ENCODE measurements around the gene ACTR3.

GRCh38 chr2:113889471-113890252 is at the start of gene ACTR3:
- no peak for TF ChIP-seq STAT6 (CRISPR knock-in tag; conservative IDR thresholded peaks at IDR 0.05; ENCODE audit: low read depth)
- TF ChIP-seq ERG (CRISPR knock-in tag; IDR thresholded peaks at IDR 0.05), result no peak
- TF ChIP-seq CTCF (IDR thresholded peaks at IDR 0.05), result no peak
- TF ChIP-seq PREB (CRISPR knock-in tag; IDR thresholded peaks at IDR 0.05; ENCODE audit: borderline replicate concordance), result no peak
- TF ChIP-seq ZBTB43 (CRISPR knock-in tag; IDR thresholded peaks at IDR 0.05), result no peak
- no peak for TF ChIP-seq ZBTB21 (CRISPR knock-in tag; IDR thresholded peaks at IDR 0.05; ENCODE audit: borderline replicate concordance)
- no peak for TF ChIP-seq GTF2I (CRISPR knock-in tag; conservative IDR thresholded peaks at IDR 0.05)
- TF ChIP-seq SP1 (CRISPR knock-in tag; conservative IDR thresholded peaks at IDR 0.05), result peak; percentile 67
- TF ChIP-seq USF1 (CRISPR knock-in tag; IDR thresholded peaks at IDR 0.05), result no peak

Measured in WTC11 (cell line).